Endometrial microvascular endothelial cells (primary cell): ENCODE results near the gene CDC7. TPM values are rescaled to one million over a fixed set of nuclear protein-coding genes. Genes with fewer than 3 reads are reported as not detected.

Experiments used
- in situ Hi-C: cut with HindIII; loops from 2 replicates; pipeline ENCODE4 v1.10.0; 2017; ENCODE audit warnings: low sequenced_read_pairs, low pct_unique_long_range_greater_than_20kb; ENCODE audit errors: inconsistent ontology term
- total RNA-seq: library from RNA; depleted of rRNA; stranded (reverse); fragments of >200 nt; gene quantifications from one replicate; pipeline ENCODE4 v1.2.3, GENCODE V29; 2015; ENCODE audit errors: inconsistent ontology term

Gene CDC7
- total RNA-seq, 1 donor from 2014 or later, result 10.4 TPM

GRCh38 chr1:91541918-91542533 lies 41.4 kb downstream of the CDC7 start:
- in situ Hi-C loops, result no loop called here

GRCh38 chr1:91545506-91546300 lies 45.1 kb downstream of the CDC7 start:
- in situ Hi-C loops, result no loop called here

- in situ Hi-C loops, result no loop called here
Measured at GRCh38 chr1:91546301-91546581, 45.6 kb downstream of the CDC7 start.

GRCh38 chr1:91546876-91547275 lies 46.2 kb downstream of the CDC7 start:
- in situ Hi-C loops, result no loop called here

GRCh38 chr1:91548376-91549040 lies 47.9 kb downstream of the CDC7 start:
- in situ Hi-C loops, result no loop called here

DNA sequence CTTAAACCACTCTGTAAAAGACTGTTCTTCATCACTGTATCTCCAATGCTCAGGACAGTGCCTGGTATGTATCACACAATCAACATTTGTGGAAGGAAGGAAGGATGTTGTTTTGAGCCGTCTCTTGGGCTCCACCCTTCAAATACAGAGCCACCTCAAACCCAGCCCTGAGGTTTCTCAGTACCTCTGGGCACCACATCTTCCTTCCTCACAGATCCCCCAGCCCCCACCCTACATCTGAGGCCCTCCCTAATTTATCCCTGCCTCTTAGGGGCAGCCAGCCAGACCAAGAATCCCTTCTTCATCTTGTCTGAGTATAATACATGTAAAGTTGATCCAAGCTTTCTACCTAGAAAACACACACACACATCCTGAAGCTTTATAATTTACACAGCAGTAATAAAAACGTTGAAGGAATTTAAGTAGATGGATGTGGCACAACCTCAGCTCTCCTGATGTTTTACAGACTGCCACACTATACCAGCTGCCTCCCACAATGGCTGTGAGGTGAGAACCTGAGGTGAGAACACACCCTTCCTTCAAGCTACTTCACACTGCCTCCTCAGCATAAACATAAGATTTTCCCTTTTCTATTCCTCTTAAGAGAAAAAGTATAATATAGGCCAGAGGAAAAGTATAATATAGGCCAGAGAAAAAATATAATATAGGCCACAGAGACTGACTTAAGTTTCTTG lies 48.5 kb downstream of the CDC7 start:
- in situ Hi-C loops, result no loop called here

DNA sequence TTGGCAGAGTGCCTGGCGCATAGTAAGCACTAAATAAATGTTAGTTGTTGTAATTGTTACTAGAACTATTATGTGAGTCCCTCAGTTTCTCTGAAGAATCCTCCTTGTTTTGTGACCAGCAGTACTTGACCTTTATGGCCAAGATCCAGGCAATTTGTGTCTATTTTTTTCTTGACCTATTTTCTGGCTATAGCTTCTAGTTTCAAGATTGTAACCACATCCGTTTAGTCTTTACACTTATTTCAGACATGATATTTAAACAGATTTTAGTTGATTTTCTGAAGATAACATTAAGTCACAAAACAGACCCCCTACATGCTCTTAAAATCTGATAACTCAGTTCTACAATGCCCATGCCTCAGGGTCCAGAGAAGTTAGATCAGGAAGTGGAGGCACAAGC lies 50.3 kb downstream of the CDC7 start:
- in situ Hi-C loops, result no loop called here

GRCh38 chr1:91552091-91552490 lies 51.4 kb downstream of the CDC7 start:
- in situ Hi-C loops, result no loop called here

- in situ Hi-C loops, result no loop called here
Measured at GRCh38 chr1:91552596-91552995, 51.9 kb downstream of the CDC7 start.

DNA sequence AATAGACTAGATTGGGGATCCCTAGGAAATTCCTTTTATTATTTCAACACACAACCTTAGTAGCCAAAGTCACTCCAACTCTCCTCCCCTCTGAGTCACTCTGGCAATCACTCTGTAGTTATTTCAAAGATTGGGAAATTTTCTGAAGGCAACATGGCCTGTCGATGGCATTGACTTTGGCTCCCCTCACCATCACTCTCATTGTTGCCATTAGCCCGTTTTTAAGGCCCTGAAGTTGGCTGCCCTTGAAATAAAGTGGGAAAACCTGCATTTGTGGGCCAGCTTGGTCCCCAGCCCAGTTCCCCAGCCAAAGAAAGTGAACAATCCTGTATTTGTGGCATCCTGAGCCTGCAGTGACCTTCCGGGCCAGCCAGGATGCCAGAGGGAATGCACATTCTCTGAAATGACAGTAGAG lies 52.5 kb downstream of the CDC7 start:
- in situ Hi-C loops, result no loop called here

- in situ Hi-C loops, result no loop called here
Measured at GRCh38 chr1:91555074-91555730, 54.6 kb downstream of the CDC7 start.

DNA sequence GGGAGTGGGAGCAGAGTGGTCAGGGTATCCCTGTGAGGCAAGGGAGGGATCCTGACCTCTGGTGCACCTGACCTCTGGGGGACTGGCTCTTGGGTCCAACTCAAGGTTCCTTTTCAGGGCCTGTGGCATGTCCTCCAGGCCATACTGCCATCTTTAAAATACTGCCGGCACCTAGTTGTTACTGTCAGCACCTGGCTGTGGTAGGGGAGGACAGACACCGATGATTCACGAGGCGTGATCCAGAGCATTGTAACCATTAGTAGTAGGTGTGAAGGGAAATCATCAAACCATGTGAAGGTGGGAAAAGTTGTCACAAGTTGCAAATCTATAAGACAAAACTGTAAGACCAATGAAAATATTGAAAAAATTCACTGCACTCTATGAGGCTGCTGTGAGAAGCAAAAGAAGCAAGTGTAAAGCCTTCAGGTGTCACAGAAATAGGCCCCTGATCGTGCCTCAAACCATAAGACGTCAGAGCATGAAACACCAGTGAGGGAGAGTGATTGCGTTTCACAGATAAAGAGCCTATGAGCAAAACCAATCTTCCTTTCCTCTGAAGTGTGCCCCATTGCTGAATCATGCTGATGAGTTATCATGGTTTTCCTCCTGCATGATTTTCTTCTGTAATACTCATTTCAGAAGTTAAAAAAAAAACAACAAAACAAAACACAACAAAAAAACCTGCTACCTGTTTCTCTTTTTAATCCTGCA lies 55.3 kb downstream of the CDC7 start:
- in situ Hi-C loops, result no loop called here

DNA sequence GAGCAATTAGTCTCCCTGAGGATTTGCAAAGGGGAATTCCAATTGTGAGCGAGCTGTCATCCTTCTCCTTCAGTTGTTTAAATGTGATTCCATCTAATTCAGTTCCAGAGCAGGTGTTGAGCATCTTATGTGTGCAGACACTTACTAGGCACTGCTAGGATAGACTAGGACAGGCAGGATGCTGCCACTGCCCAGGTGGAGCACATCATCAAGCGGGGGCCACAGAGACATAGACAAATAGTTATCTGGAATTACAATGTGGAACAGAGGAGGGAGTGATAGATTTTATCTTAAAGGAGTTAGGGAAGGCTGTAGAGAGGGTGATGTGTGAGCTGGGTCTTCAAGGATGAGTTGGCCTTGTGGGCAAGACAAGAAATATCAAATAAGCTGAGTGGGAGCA lies 55.9 kb downstream of the CDC7 start:
- in situ Hi-C loops, result no loop called here

DNA sequence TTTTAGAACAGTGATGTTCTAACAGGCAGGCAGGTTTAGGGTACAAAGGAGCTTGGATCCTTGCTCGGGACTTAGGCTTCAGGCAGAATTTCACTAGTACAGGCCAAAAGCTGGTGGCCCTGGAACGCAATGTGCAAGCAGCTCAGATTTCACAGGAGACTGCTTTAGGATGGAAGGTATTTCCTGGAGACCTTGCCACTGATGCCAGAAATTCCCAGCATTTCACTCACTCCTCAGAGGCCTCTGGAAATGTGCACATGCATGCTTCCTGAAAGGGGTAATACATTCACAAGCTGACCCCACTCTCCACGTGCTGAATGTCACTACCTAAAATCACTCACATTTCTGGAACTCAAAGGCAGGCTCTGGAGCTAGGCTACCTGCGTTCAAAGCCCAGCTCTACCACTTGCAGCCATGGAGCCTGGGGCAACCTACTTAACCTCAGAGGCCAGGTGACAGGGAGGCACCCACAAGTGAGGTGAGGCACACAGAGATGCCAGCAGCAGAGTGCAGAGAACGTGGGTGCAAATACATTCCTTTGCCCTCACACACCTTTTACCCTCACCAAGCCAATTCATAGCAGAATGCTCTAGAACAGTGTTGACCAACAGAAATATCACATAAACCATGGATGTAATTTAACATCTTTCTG lies 56.5 kb downstream of the CDC7 start:
- in situ Hi-C loops, result no loop called here

- in situ Hi-C loops, result no loop called here
Measured at GRCh38 chr1:91557826-91558225, 57.2 kb downstream of the CDC7 start.

DNA sequence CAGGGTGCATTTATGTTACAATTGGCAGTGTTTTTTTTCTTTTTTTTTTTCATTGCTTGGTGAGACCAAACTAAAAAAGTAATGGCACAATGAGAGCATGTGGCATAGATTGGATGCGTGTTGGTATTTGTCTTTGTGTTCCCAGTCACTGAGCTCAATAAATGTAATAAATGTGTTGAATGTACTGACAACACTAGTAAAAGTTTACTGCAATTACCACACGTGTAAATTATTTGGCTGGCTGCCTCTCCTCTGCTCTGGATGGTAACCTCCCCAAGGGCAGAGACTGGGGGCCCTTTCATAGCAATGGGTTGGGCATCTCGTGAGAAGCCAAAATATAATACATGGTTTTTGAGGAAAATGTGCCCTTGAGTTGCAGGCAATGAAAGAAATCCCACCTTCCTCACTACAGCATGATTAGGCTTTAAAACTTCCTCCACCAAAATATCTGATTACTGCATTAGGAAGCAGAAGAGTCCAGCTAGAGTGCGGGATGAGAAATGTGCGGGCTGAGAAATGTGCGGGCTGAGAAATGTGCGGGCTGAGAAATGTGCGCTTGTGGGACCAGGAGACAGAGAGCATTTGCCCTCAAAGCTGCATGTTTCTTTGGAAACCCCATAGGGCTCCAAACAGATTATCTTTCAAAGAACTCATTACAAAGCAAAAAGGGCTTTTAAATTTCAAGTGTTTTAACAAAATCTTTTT lies 58.5 kb downstream of the CDC7 start:
- in situ Hi-C loops, result no loop called here

GRCh38 chr1:91559838-91560565 lies 59.4 kb downstream of the CDC7 start:
- in situ Hi-C loops, result no loop called here
